ENCODE data around the gene KLK14.

- TF ChIP-seq MAX (IDR thresholded peaks at IDR 0.05): no peak
- no peak for TF ChIP-seq ELF1 (IDR thresholded peaks at IDR 0.05; ENCODE audit: borderline replicate concordance, low read depth)
- TF ChIP-seq CTCF (IDR thresholded peaks at IDR 0.05 in 2 of 3, conservative IDR thresholded peaks at IDR 0.05 in 1 of 3; ENCODE audit: borderline replicate concordance in 1 of 3, insufficient read depth in 1 of 3, low read depth in 2 of 3, low read length in 2 of 3): no peak
- TF ChIP-seq EZH2 (IDR thresholded peaks at IDR 0.05): no peak
- no peak for TF ChIP-seq YY1 (IDR thresholded peaks at IDR 0.05; ENCODE audit: extremely low read depth, insufficient replicate concordance, low read depth, low read length)
- TF ChIP-seq ZBTB33 (IDR thresholded peaks at IDR 0.05; ENCODE audit: extremely low read depth, insufficient replicate concordance, low read length): no peak
- no peak for TF ChIP-seq EZH2phosphoT487 (IDR thresholded peaks at IDR 0.05; ENCODE audit: borderline replicate concordance)
- TF ChIP-seq POLR2A (IDR thresholded peaks at IDR 0.05; ENCODE audit: borderline replicate concordance, extremely low read depth, insufficient read depth, insufficient read length): no peak
- TF ChIP-seq POLR2AphosphoS5 (IDR thresholded peaks at IDR 0.05; ENCODE audit: low read depth, low read length): no peak
- TF ChIP-seq REST (IDR thresholded peaks at IDR 0.05; ENCODE audit: low read depth): no peak
- TF ChIP-seq RAD21 (IDR thresholded peaks at IDR 0.05; ENCODE audit: low read depth): no peak
Measured at GRCh38 chr19:51093510-51094345, 11.0 kb upstream of the KLK14 start.

Measured in HCT116 (cell line).